ENCODE data around the gene CAPRIN2. TPM values are rescaled to one million over a fixed set of nuclear protein-coding genes. Genes with fewer than 3 reads are reported as not detected.
A peak's percentile ranks its signal among the peaks of the same experiment; 100 is the strongest.

CAPRIN2 gene
- total RNA-seq, result 10 to 100 TPM; 14.4 to 15.6 TPM

DNA sequence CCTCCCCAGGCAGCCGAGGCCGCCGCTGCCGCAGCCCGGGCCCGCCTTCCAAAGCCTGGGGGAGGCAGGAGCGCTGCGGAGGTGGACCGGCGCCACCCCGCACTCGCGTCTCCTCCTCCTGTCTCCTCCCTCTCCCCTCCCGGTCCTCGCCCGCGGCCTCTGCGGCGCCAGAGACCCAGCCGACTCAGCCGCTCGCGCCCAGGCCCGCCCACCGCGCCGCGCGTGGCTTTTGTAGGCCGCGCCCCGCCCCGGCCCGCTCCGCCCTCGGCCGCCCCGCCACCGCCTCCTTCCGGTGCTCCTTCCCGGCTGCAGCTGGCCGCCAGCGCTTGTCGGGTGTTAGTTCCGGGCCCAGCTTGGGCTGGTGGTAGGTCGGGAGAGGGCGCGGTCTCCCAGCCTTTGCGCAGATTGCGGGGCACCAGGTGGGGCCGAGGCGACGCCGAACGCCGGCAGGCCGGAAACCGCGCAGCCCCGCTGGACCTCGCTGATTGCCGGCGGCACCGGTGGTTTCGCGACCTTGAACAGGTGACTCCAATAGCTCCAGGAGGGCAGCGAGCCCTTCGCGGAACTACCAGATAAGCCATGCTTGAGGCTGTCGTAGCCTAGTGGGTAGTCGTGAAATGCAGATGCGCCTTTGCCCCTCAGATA, at the start of gene CAPRIN2:
Gene CAPRIN2 (minus strand): TSS at position 202 of the 645 bp plus-strand sequence. CDS start 1,431 bp downstream, outside the sequence.
- POLR2A ChIA-PET, result interaction anchor here (0.9 to 3.4 kb wide), 7 partner anchors 12 to 59 kb away, joined by 3 to 31 read pairs (median 3); partner anchors contain the start of gene IPO8
- CTCF ChIA-PET, result interaction anchor here (1.0 to 4.4 kb wide), 5 partner anchors 19 to 59 kb away, joined by 3 to 36 read pairs (median 4); partner anchors contain the start of gene IPO8
- Mint-ChIP-seq H3K4me3 (peak within 1 kb of the TSS; percentile 93), H3K36me3 (ENCODE audit: low read depth) (no peaks in the 10 kb centered on the region), H3K9me3 (no peaks in the 10 kb centered on the region), H3K4me1 (peaks cover 31% of the 10 kb centered on the region), H3K27ac (peak within 1 kb of the TSS; percentile 77), H3K27me3 (no peaks in the 10 kb centered on the region)
- peak; percentile 95 for DNase-seq

DNA sequence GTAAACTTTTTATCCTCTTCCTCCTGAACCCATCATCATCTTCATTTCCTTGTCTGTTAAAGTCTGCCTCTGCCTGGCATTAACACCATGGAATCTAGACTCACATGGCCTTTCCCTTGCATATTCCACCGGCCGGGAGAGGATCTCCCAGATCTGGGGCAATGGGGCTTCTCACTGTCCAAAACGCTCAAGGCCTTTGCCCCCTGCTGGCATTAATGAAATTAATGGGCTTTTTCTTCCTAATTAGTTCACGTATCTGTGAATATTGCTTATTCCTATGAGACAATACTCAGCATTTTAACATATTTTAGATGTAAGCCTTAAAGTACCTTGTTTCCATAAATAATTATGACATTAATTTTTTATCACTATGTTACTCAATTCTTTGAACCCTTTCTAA, 42.9 kb upstream of the CAPRIN2 start:
- POLR2A ChIA-PET, result no interaction called here
- DNase-seq, result no peak
- no peaks in the 10 kb centered on the region for H3K9me3 Mint-ChIP-seq
- H3K4me1 Mint-ChIP-seq, result peaks cover 28% of the 10 kb centered on the region
- H3K27ac Mint-ChIP-seq, result no peak overlapping the region
- CTCF ChIA-PET, result interaction anchor here (1.3 kb wide), 1 partner anchor 10 kb away, joined by 3 read pairs; no protein-coding TSS in a partner anchor
- peaks cover 26% of the 10 kb centered on the region for H3K27me3 Mint-ChIP-seq
- H3K4me3 Mint-ChIP-seq, result peak overlapping the region; percentile 21
- no peaks in the 10 kb centered on the region for H3K36me3 Mint-ChIP-seq (ENCODE audit: low read depth)

GRCh38 chr12:30796891-30797371, 42.2 kb upstream of the CAPRIN2 start:
- Mint-ChIP-seq H3K36me3 (ENCODE audit: low read depth) (no peaks in the 10 kb centered on the region), H3K27ac (no peak overlapping the region), H3K4me3 (peak overlapping the region; percentile 51), H3K27me3 (peaks cover 29% of the 10 kb centered on the region), H3K4me1 (peaks cover 28% of the 10 kb centered on the region), H3K9me3 (no peaks in the 10 kb centered on the region)
- DNase-seq, result no peak
- ChIA-PET POLR2A (no interaction called here), CTCF (interaction anchor here (1.3 kb wide), 1 partner anchor 102 kb away, joined by 5 read pairs; the partner anchor contains the start of gene IPO8)

DNA sequence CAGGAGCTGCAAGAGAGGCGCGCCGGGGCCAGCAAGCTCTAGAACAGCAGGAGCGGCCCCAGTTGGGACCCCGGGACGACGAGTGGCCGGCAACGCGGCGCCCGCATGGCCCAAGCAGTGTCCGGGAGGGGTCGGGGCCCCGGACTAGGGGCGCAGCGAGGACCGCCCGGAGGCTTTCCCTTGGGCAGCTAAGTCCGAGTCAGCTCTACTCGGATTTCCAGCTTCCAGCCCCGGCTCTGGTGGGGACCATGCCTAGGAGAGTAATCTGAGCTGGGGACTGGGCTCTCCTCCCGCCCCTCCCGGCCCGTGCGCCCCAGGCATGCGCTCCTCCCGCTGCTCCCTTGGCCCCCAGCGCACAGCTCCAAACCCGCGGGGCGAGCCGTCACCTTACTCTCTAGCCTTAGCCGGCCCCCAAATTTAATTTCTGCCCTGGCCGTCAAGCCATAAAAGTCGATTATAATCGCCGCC, 41.6 kb upstream of the CAPRIN2 start:
- CTCF ChIA-PET, result interaction anchor here (1.0 to 1.3 kb wide), 2 partner anchors 42 to 102 kb away, joined by 5 to 7 read pairs; partner anchors contain the start of genes CAPRIN2 and IPO8
- POLR2A ChIA-PET, result interaction anchor here (0.9 to 1.5 kb wide), 2 partner anchors 39 to 41 kb away, joined by 4 to 8 read pairs; partner anchors contain the start of gene CAPRIN2

GRCh38 chr12:30795410-30796312, 40.9 kb upstream of the CAPRIN2 start:
- Mint-ChIP-seq H3K4me3 (peak overlapping the region; percentile 72), H3K9me3 (no peaks in the 10 kb centered on the region), H3K4me1 (peaks cover 28% of the 10 kb centered on the region), H3K27ac (no peak overlapping the region), H3K36me3 (ENCODE audit: low read depth) (no peaks in the 10 kb centered on the region), H3K27me3 (peaks cover 29% of the 10 kb centered on the region)
- peak; percentile 75 for DNase-seq
- CTCF ChIA-PET, result interaction anchor here (0.5 to 1.3 kb wide), 3 partner anchors 41 to 101 kb away, joined by 3 to 7 read pairs (median 5); partner anchors contain the start of genes CAPRIN2 and IPO8
- POLR2A ChIA-PET, result interaction anchor here (0.9 to 1.5 kb wide), 3 partner anchors 39 to 43 kb away, joined by 3 to 8 read pairs (median 4); partner anchors contain the start of gene CAPRIN2

More for the DNA sequence above, 41.6 kb upstream of the CAPRIN2 start:
- H3K27ac Mint-ChIP-seq, result no peak overlapping the region
- H3K9me3 Mint-ChIP-seq, result no peaks in the 10 kb centered on the region
- DNase-seq, result no peak
- H3K27me3 Mint-ChIP-seq, result peaks cover 29% of the 10 kb centered on the region
- H3K4me1 Mint-ChIP-seq, result peaks cover 28% of the 10 kb centered on the region
- H3K36me3 Mint-ChIP-seq (ENCODE audit: low read depth), result no peaks in the 10 kb centered on the region
- H3K4me3 Mint-ChIP-seq, result peak overlapping the region; percentile 72

GRCh38 chr12:30794591-30795409, 40.0 kb upstream of the CAPRIN2 start:
- peaks cover 26% of the 10 kb centered on the region for H3K27me3 Mint-ChIP-seq

DNA sequence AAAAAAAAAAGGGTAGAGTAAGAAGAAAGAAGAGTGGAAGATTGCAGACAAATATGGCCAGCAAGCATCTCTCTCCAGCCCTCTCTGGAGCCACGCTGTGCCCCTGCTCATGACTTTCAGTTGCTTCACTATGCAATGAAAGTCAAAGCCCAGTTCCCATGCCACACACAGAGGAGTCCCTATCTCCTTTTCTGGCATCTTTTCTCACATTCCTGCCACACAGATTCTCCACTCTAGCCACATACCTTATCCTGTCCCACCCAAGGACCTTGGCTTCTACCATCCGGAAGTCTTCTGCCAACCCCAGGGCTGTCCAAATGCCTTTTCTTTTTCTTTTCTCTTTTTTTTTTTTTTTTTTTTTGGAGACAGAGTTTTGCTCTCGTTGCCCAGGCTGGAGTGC, 39.3 kb upstream of the CAPRIN2 start:
- Mint-ChIP-seq H3K27me3 (peaks cover 25% of the 10 kb centered on the region), H3K4me1 (peaks cover 28% of the 10 kb centered on the region), H3K9me3 (no peaks in the 10 kb centered on the region), H3K27ac (no peak overlapping the region), H3K36me3 (ENCODE audit: low read depth) (no peaks in the 10 kb centered on the region), H3K4me3 (no peak overlapping the region)
- POLR2A ChIA-PET, result no interaction called here
- no peak for DNase-seq
- CTCF ChIA-PET, result no interaction called here

More at GRCh38 chr12:30794591-30795409, 40.0 kb upstream of the CAPRIN2 start:
- ChIA-PET CTCF (interaction anchor here (0.5 kb wide), 1 partner anchor 50 kb away, joined by 3 read pairs; no protein-coding TSS in a partner anchor), POLR2A (interaction anchor here (0.9 to 1.5 kb wide), 2 partner anchors 40 to 42 kb away, joined by 3 to 8 read pairs; partner anchors contain the start of gene CAPRIN2)
- Mint-ChIP-seq H3K4me3 (peak overlapping the region; percentile 72), H3K9me3 (no peaks in the 10 kb centered on the region), H3K27ac (peak overlapping the region; percentile 23), H3K4me1 (peaks cover 28% of the 10 kb centered on the region), H3K36me3 (ENCODE audit: low read depth) (no peaks in the 10 kb centered on the region)
- DNase-seq, result no peak

- H3K4me1 Mint-ChIP-seq, result peaks cover 28% of the 10 kb centered on the region
- H3K4me3 Mint-ChIP-seq, result no peak overlapping the region
- peaks cover 20% of the 10 kb centered on the region for H3K27me3 Mint-ChIP-seq
- POLR2A ChIA-PET, result no interaction called here
- no peak overlapping the region for H3K27ac Mint-ChIP-seq
- CTCF ChIA-PET, result interaction anchor here (1.4 kb wide), 1 partner anchor 40 kb away, joined by 5 read pairs; no protein-coding TSS in a partner anchor
- no peaks in the 10 kb centered on the region for H3K9me3 Mint-ChIP-seq
- DNase-seq, result no peak
- H3K36me3 Mint-ChIP-seq (ENCODE audit: low read depth), result no peaks in the 10 kb centered on the region
Observed at GRCh38 chr12:30792648-30793499, 38.1 kb upstream of the CAPRIN2 start.

DNA sequence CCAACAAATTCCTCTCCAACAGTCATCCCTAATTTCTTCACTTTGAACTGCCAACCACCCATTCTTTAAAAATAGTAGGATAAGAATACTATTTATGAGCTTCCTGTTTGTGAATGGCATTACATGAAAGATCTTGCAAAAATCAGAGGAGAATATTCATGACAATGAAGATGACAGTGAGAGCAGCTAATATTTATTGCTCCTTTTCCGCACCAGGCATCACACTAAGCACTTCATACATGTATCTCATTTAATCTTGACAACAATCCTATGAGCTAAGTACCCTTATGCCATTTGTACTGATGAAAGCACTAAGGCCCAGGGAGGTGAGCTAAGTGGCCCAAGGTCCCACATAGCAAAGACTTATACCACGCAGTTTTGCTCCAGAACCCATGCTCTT, 37.3 kb upstream of the CAPRIN2 start:
- peaks cover 24% of the 10 kb centered on the region for H3K4me1 Mint-ChIP-seq
- H3K27me3 Mint-ChIP-seq, result peaks cover 14% of the 10 kb centered on the region
- CTCF ChIA-PET, result interaction anchor here (1.4 kb wide), 1 partner anchor 39 kb away, joined by 5 read pairs; no protein-coding TSS in a partner anchor
- DNase-seq, result no peak
- no peak overlapping the region for H3K4me3 Mint-ChIP-seq
- no peaks in the 10 kb centered on the region for H3K9me3 Mint-ChIP-seq
- no peaks in the 10 kb centered on the region for H3K36me3 Mint-ChIP-seq (ENCODE audit: low read depth)
- no peak overlapping the region for H3K27ac Mint-ChIP-seq
- POLR2A ChIA-PET, result no interaction called here

GRCh38 chr12:30788754-30789153, 34.0 kb upstream of the CAPRIN2 start:
- Mint-ChIP-seq H3K4me3 (no peak overlapping the region), H3K9me3 (no peaks in the 10 kb centered on the region), H3K36me3 (ENCODE audit: low read depth) (no peaks in the 10 kb centered on the region), H3K27ac (no peak overlapping the region), H3K4me1 (peaks cover 2% of the 10 kb centered on the region), H3K27me3 (peaks cover 22% of the 10 kb centered on the region)
- DNase-seq, result no peak
- ChIA-PET CTCF (no interaction called here), POLR2A (no interaction called here)

DNA sequence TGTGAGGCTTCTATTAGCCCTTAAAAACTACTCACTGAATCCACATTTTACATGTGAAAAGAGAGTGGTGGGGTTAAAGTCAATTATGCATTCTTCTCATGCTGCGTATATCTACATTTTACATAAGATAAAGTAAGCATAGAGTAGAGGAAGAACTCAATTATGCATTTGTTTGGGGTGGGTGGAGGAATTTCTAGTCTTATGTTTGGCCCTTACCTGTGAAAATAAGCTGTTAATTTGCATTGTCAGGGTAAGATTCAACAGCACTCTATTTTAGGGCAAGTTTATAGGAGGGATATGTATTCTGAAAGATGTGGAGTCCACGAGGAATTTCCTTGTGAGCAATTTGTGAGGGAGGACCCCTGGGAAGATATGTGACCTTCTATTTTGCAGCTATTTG, 30.9 kb upstream of the CAPRIN2 start:
- Mint-ChIP-seq H3K9me3 (no peaks in the 10 kb centered on the region), H3K27me3 (peaks cover 18% of the 10 kb centered on the region)
- CTCF ChIA-PET, result interaction anchor here (0.6 kb wide), 1 partner anchor 24 kb away, joined by 3 read pairs; no protein-coding TSS in a partner anchor

More for the DNA sequence above, 30.9 kb upstream of the CAPRIN2 start:
- DNase-seq, result no peak
- H3K4me1 Mint-ChIP-seq, result no peaks in the 10 kb centered on the region
- POLR2A ChIA-PET, result no interaction called here
- no peak overlapping the region for H3K4me3 Mint-ChIP-seq
- no peak overlapping the region for H3K27ac Mint-ChIP-seq
- H3K36me3 Mint-ChIP-seq (ENCODE audit: low read depth), result no peaks in the 10 kb centered on the region
